ENCODE measurements around the gene MRC1. TPM values are rescaled to one million over a fixed set of nuclear protein-coding genes. Genes with fewer than 3 reads are reported as not detected.
A peak's percentile ranks its signal among the peaks of the same experiment; 100 is the strongest.

Gene MRC1
- total and polyA plus RNA-seq, 2 experiments from 2014 or later: not detected

- H3K4me3 Mint-ChIP-seq: no peak overlapping the region
- H3K27me3 ChIP-seq (ENCODE audit: insufficient read depth): no peaks in the 10 kb centered on the region
- peaks cover 1% of the 10 kb centered on the region for H3K27me3 Mint-ChIP-seq (ENCODE audit: insufficient read depth, low read depth, poor library complexity)
- H4K20me1 ChIP-seq (replicated peaks; ENCODE audit: insufficient read depth): no peaks in the 10 kb centered on the region
- no peak overlapping the region for H3K4me3 ChIP-seq
- H3K79me2 ChIP-seq (replicated peaks; ENCODE audit: insufficient read depth): no peaks in the 10 kb centered on the region
- peak overlapping the region; percentile 91; the same call in 1 of the 2 replicates for H2AFZ ChIP-seq
- no peaks in the 10 kb centered on the region for H3K9me2 ChIP-seq (ENCODE audit: insufficient read depth)
- ATAC-seq (no peak), DNase-seq (ENCODE audit: low spot score) (no peak)
- TF ChIP-seq ZNF462 (CRISPR knock-in tag; IDR thresholded peaks at IDR 0.05) (no peak), EZH2 (IDR thresholded peaks at IDR 0.05; ENCODE audit: low read depth, unreplicated experiment) (no peak), JUNB (IDR thresholded peaks at IDR 0.05; ENCODE audit: unreplicated experiment) (no peak), ZNF331 (CRISPR knock-in tag; IDR thresholded peaks at IDR 0.05; ENCODE audit: low read depth) (no peak), NANOG (IDR thresholded peaks at IDR 0.05; ENCODE audit: borderline replicate concordance) (no peak), STAT1 (IDR thresholded peaks at IDR 0.05; ENCODE audit: unreplicated experiment) (no peak), ETS1 (IDR thresholded peaks at IDR 0.05) (no peak), CTCF (conservative IDR thresholded peaks at IDR 0.05; ENCODE audit: low read depth in 2 of 2) (no peak), ZNF114 (CRISPR knock-in tag; IDR thresholded peaks at IDR 0.05) (no peak), EZH2phosphoT487 (IDR thresholded peaks at IDR 0.05; ENCODE audit: unreplicated experiment) (no peak), POLR2AphosphoS5 (IDR thresholded peaks at IDR 0.05; ENCODE audit: low read depth) (no peak), REST (IDR thresholded peaks at IDR 0.05; ENCODE audit: unreplicated experiment) (no peak), CREB1 (CRISPR knock-in tag; IDR thresholded peaks at IDR 0.05; ENCODE audit: low read depth) (no peak)
- peaks cover 7% of the 10 kb centered on the region; the same call in 1 of the 3 replicates for H3K9me3 Mint-ChIP-seq
- H3F3A ChIP-seq (replicated peaks; ENCODE audit: low read depth): no peaks in the 10 kb centered on the region
- H3K27ac ChIP-seq (ENCODE audit: low read depth): no peak overlapping the region
- H3K36me3 ChIP-seq (ENCODE audit: insufficient read depth): no peaks in the 10 kb centered on the region
- peaks cover 8% of the 10 kb centered on the region; the same call in 2 of the 3 replicates for H3K4me1 Mint-ChIP-seq
- H3K4me2 ChIP-seq: no peak overlapping the region
- peaks cover 2% of the 10 kb centered on the region; the same call in 1 of the 3 replicates for H3K36me3 Mint-ChIP-seq (ENCODE audit: low read depth)
- no peaks in the 10 kb centered on the region for H3K4me1 ChIP-seq (ENCODE audit: insufficient read depth)
- no peak overlapping the region for H3K27ac Mint-ChIP-seq
These were observed 141.6 kb downstream of the MRC1 start for GRCh38 chr10:17950726-17951125.

Measured in GM23338 (cell line).